Kidney tubule cell (primary cell): Measurements from ENCODE around the gene ADAM15.
A peak's percentile ranks its signal among the peaks of the same experiment; 100 is the strongest.

Experiments used
- DNase-seq: peaks from one replicate; pipeline ENCODE4 v3.0.0-alpha.2; 2018; ENCODE audit warnings: low spot score

Gene ADAM15, protein sequence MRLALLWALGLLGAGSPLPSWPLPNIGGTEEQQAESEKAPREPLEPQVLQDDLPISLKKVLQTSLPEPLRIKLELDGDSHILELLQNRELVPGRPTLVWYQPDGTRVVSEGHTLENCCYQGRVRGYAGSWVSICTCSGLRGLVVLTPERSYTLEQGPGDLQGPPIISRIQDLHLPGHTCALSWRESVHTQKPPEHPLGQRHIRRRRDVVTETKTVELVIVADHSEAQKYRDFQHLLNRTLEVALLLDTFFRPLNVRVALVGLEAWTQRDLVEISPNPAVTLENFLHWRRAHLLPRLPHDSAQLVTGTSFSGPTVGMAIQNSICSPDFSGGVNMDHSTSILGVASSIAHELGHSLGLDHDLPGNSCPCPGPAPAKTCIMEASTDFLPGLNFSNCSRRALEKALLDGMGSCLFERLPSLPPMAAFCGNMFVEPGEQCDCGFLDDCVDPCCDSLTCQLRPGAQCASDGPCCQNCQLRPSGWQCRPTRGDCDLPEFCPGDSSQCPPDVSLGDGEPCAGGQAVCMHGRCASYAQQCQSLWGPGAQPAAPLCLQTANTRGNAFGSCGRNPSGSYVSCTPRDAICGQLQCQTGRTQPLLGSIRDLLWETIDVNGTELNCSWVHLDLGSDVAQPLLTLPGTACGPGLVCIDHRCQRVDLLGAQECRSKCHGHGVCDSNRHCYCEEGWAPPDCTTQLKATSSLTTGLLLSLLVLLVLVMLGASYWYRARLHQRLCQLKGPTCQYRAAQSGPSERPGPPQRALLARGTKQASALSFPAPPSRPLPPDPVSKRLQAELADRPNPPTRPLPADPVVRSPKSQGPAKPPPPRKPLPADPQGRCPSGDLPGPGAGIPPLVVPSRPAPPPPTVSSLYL

DNA sequence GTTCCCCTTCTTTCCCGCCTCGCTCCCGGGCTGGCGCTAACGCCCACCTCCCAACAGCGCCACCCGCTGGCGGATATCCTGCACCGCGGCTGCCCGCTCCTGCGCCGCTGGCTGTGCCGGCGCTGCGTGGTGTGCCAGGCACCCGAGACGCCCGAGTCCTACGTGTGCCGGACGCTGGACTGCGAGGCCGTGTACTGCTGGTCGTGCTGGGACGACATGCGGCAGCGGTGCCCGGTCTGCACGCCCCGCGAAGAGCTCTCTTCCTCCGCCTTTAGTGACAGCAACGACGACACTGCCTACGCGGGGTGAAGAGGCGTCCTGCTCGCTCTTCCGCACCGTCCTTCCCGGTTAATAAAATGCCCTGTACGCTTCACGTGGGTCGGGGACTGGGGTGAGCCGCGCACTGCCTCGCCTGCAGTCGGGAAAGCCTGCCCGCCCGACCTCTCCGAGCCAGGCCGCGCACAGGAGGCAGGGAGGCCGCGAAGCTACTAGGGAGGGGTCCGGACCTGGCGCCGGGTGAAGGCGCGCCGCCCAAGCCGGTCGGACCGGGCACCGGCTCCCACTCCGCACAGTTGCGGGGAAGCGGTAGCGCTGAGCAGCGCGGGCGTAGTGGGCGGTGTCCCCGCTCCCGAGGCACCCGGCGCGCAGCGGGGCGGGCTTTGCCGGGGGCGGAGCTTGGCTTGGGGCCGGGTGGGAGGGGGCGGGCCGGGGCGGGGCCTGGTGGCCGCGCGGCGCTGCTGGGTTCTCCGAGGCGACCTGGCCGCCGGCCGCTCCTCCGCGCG, at the start of gene ADAM15:
Gene ADAM15, plus strand, starts transcription at position 757 of the 782 bp plus-strand sequence. CDS start 71 bp downstream, outside the sequence.
- peak; percentile 83 for DNase-seq

DNA sequence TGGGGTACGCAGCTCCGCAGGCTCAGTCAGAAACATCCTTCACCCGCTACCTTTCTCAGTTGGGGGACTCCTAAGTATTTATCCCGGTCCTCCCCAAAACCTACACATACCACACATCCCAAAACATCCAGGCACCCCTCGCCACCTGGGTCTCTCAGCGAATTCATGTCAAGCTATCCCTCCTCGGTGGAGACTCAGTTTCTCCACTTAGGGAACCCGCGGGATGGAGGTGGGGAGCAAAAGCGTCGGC, 49.8 kb upstream of the ADAM15 start:
- no peak for DNase-seq

DNA sequence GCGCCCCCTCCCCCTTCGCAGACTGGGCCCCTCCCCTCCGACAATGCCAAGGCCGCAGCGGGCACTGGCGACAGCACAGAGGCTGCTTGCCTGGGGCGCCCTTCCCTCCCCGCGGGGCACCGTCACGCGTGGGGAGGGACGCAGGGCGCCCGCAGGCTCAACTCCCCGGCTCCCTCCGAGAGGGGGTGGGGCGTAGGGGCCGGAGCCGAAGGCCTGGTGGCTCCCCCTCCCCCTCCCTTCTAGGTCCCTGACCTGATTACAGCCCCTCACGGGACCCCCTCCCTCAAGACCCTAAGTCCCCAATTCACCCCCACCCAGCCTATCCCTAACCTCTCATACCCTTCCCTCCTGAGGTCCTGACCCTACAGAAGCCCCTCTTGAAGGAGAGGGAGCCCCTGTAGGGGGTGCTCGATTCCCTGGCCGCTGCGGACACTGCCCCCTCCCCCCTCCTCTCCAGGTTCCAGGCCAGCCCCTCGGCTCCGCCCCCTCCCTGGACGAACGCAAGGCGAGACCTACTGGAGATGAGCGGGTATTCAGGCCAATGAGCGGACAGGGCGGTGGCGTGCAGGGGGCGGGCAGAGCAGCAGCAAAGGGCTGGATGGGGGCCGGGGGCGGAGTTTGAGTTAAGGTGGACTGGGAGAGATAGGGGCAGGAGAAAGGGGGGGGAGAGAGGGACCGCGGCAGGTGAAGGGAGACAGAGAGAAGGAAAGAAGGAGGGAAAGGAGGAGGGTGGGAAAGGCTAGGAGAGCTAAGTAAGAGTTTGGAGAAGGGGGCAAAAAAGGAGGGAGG, 49.2 kb upstream of the ADAM15 start:
- DNase-seq, result peak; percentile 98

GRCh38 chr1:155002464-155003226, 48.5 kb upstream of the ADAM15 start, which contains the start of gene ZBTB7B:
Gene ZBTB7B (plus strand): TSS chr1:155002802. CDS start chr1:155014661, 11,859 bp downstream.
- peak; percentile 53 for DNase-seq

DNA sequence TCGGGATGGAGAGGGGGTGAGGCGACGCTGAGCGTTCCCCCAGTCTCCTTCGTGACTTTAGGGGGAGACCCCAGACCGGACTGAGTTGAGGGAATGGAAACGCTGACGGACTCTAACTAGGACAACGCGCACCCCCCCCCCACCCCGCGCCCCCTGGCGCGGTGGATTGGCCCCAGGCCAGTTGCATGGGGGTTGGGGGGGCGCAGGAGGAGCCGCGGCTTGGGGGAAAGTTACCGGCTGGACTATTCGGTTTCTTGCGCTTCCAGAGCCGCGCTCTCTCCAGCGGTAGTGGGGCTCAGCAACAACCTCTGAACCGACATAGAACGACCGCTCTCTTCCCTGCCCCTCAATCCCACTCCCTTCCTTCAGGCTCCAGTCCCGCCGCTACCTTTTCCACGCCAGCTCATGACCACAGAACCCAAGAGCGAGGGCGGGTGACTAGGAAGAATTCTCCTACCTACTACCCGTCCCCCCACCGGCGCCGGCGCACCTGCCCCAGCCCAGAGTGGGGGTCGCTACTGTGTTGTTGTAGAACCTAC, 47.8 kb upstream of the ADAM15 start:
- peak; percentile 57 for DNase-seq

- peak; percentile 77 for DNase-seq
Measured at GRCh38 chr1:155003766-155004351, 47.3 kb upstream of the ADAM15 start.

GRCh38 chr1:155004352-155005075, 46.6 kb upstream of the ADAM15 start:
- no peak for DNase-seq

DNA sequence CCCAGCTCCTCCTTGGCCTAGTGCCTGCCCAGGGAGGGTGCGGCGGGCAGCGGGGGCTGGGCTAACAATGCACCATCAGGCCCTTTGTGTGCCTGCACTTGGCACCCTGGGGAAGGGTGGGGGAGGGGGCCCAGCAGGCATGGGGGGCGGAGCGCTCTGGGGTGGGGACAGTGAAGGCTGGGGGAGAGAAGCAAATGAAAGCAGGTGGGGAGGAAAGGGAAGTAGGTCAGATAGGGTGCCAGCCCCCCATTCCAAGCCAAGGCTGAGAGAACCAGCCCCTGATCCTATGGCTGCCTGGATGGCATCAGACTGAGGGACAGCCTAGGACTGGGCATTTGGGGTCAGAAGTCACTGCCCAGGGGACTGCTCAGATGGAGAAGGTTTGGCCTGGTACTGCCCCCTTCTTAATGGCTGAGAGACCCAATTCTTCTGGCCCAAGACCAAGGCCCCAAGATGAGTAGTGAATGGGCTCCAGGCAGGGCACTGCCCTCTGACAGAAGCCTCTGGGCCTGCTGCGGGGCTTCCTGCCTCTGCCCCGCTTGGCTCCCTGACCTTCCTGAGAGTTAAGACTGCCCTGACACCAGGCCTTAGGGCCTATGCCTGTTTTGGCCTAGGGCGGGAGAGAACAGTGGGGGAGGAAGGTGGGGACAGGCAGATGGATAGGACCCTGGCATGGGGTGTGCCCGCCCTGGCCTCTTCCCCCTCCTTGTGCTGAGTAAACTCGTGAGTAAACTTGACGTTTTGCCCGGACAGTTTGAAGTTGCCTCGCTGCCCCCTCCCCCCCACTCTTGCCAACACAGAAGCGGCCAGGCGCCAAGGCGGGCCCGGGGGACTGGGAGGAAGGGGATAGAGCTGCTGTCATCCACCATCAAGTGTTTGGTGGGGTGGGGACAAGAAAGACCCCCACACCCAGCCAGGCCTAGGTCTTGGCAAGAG, 45.8 kb upstream of the ADAM15 start:
- DNase-seq, result peak; percentile 56

GRCh38 chr1:155006601-155007101, 44.5 kb upstream of the ADAM15 start:
- no peak for DNase-seq

DNA sequence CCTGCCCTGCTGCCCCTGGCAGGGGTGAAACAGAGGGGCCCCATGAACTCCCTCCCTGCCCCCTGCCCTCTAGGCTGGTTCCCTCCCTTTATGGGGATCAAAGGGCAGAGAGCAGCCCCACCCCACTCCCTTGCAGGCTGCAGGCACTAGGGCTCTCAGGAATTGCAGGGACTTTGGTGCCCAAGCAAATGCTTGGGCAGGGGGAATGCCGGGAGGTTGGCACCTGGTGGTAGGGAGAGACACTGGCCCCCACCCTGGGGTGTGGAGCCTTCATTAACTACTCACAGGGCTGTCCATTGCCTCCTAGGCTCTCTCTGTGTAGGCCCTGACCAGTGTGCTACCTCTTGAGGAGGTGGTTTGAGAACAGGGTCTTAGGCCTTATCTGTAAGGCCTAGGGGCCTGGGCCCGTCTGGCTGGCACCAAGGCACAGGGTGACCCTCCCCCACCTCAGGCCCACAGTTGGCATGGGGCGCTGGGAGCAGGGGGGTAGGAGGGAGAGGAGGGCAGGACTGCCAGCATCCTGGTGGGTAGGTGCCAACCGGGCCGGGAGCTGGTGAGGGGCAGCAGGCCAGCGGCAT, 43.8 kb upstream of the ADAM15 start:
- no peak for DNase-seq

- DNase-seq, result no peak
Measured at GRCh38 chr1:155008015-155008941, 42.8 kb upstream of the ADAM15 start.

- no peak for DNase-seq
Measured at GRCh38 chr1:155009221-155009711, 41.9 kb upstream of the ADAM15 start.

GRCh38 chr1:155009742-155010141, 41.4 kb upstream of the ADAM15 start:
- no peak for DNase-seq

DNA sequence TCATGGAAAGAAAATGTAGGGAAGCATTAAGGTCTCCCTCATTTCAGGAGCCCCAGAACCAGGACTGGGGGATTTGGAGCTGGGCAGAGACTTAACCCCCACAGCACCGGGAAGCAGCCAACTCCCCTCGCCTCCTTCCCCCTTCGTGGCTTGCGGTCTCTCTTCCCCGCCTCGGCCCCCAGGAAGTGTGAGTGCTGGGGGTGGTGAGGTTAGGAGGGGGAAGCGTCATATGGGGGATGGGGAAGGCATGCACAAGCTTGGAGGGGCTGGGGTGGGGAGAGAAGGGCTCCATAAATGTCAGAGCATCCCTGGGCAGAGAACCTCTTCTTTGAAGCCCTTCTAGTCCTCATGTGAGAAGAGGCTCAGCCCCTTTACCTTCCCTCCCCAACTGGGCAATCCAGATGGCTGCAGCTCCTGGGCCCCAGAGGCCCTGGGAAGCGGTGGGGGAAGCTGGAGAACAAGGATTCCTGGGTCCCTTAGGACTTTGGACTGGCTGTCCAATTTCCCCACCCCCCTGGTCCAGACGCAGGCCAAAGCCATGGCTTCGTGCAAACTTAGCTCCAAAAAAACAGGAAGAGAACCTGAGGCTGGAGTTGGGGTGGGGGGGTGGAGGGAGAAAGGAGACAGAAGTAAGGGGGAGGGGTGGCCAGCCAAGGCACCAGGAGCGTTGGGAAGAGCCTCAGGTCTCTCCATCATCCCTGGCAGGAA, 40.8 kb upstream of the ADAM15 start:
- DNase-seq, result no peak

- DNase-seq, result no peak
Measured at GRCh38 chr1:155011004-155011416, 40.1 kb upstream of the ADAM15 start.
